ENCODE measurements around the gene NCEH1. TPM values are rescaled to one million over a fixed set of nuclear protein-coding genes. Genes with fewer than 3 reads are reported as not detected.

NCEH1 gene
- total RNA-seq, 5 donors from 2014 or later (not counting 1 experiment from before 2014, with no cell fraction given) = 2.4 to 3.8 (median 3.5) TPM

DNA sequence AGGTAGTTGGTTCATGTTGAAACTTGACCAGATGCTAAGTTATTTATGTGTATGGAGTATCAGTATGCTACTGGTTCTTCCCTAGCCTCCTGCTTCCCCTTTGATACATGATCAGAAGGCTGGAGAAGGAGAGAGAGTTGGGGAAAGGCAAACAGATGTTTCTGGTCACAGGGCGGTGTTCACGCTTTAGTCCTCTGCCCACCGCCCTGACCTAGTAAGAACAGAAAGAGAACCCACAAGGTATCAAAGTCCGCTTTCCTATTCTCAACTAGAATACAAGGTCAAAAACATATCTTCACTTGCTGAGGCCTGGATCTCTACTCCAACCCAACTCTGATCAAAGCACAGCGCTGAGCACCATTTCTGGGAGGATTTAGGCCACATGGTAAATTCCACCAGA lies 55.5 kb downstream of the NCEH1 start:
- no peak for DNase-seq
- CTCF ChIA-PET = no interaction called here

DNA sequence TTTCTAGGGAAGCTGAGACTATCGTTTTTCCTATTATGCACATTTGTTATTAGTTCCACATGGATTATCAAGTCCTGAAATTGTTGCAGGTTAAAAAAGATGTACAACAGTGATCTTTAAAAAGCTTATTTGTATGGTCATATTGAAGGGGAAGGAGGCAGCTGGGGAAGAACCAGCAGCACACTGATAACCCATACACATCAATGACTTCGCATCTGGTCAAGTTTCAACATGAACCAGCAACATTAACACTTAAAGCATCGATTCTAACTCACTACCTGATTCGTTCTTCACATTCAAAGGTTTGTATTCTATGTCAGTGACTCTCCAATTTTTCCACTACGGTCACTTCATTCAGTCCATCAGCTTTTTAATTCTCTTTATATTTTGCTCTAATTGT lies 56.4 kb downstream of the NCEH1 start:
- H3K9me3 Mint-ChIP-seq = no peaks in the 10 kb centered on the region
- Histone ChIP-seq H3K27ac (ENCODE audit: low read length) (no peak overlapping the region), H3K4me1 (ENCODE audit: control insufficient read depth in 1 of 2, extremely low read depth in 1 of 2, insufficient read depth in 2 of 2, low read length in 2 of 2) (no peaks in the 10 kb centered on the region), H3K36me3 (ENCODE audit: control insufficient read depth in 2 of 2, extremely low read depth in 1 of 2, insufficient read depth in 1 of 2, low read length in 1 of 2) (no peaks in the 10 kb centered on the region), H3K4me3 (ENCODE audit: control insufficient read depth in 1 of 2, extremely low read depth in 1 of 2, low read length in 1 of 2) (no peak overlapping the region), H3K9me3 (no peaks in the 10 kb centered on the region), H3K27me3 (replicated peaks in 1 of 2; ENCODE audit: control insufficient read depth in 2 of 2, extremely low read depth in 1 of 2, insufficient read depth in 2 of 2, low read length in 1 of 2) (no peaks in the 10 kb centered on the region)
- ATAC-seq (replicated peaks in 1 of 4) (no peak), DNase-seq (no peak)
- ChIA-PET CTCF (interaction anchor here in 1 of 2 donors (0.6 to 1.0 kb wide), 2 partner anchors 14 to 173 kb away, joined by 3 to 5 read pairs; no protein-coding TSS in a partner anchor), POLR2A (interaction anchor here in 1 of 2 donors (0.5 kb wide), 1 partner anchor 105 kb away, joined by 3 read pairs; no protein-coding TSS in a partner anchor)
- H3K4me3 Mint-ChIP-seq = no peak overlapping the region
- H3K27ac Mint-ChIP-seq = no peak overlapping the region
- WGBS (ENCODE audit: insufficient coverage) = no CpG with 5 or more reads among the region's 5 CpGs
- peaks cover 0 to 5% (median 0%) of the 10 kb centered on the region in 3 donors for H3K4me1 Mint-ChIP-seq
- no peaks in the 10 kb centered on the region for H3K27me3 Mint-ChIP-seq
- H3K36me3 Mint-ChIP-seq = peaks cover 4% of the 10 kb centered on the region

More for the DNA sequence above, 55.5 kb downstream of the NCEH1 start:
- H3K4me1 ChIP-seq (ENCODE audit: control insufficient read depth in 1 of 2, extremely low read depth in 1 of 2, insufficient read depth in 2 of 2, low read length in 2 of 2) = no peaks in the 10 kb centered on the region
- no peaks in the 10 kb centered on the region for H3K27me3 Mint-ChIP-seq
- ATAC-seq (replicated peaks in 1 of 4) = no peak
- no peaks in the 10 kb centered on the region for H3K27me3 ChIP-seq (replicated peaks in 1 of 2; ENCODE audit: control insufficient read depth in 2 of 2, extremely low read depth in 1 of 2, insufficient read depth in 2 of 2, low read length in 1 of 2)
- no peaks in the 10 kb centered on the region for H3K36me3 ChIP-seq (ENCODE audit: control insufficient read depth in 2 of 2, extremely low read depth in 1 of 2, insufficient read depth in 1 of 2, low read length in 1 of 2)
- H3K9me3 ChIP-seq = no peaks in the 10 kb centered on the region
- no peaks in the 10 kb centered on the region for H3K9me3 Mint-ChIP-seq
- WGBS (ENCODE audit: insufficient coverage) = no CpG with 5 or more reads among the region's 5 CpGs
- H3K4me1 Mint-ChIP-seq = peaks cover 1 to 9% (median 3%) of the 10 kb centered on the region in 3 donors
- H3K27ac ChIP-seq (ENCODE audit: low read length) = no peak overlapping the region
- no peak overlapping the region for H3K27ac Mint-ChIP-seq
- no peak overlapping the region for H3K4me3 ChIP-seq (ENCODE audit: control insufficient read depth in 1 of 2, extremely low read depth in 1 of 2, low read length in 1 of 2)
- H3K4me3 Mint-ChIP-seq = no peak overlapping the region
- POLR2A ChIA-PET = no interaction called here
- peaks cover 4% of the 10 kb centered on the region for H3K36me3 Mint-ChIP-seq

GRCh38 chr3:172653004-172653572 lies 57.8 kb downstream of the NCEH1 start:
- Mint-ChIP-seq H3K9me3 (no peaks in the 10 kb centered on the region), H3K4me1 (no peaks in the 10 kb centered on the region), H3K4me3 (no peak overlapping the region), H3K27ac (no peak overlapping the region), H3K36me3 (peaks cover 4% of the 10 kb centered on the region), H3K27me3 (no peaks in the 10 kb centered on the region)
- POLR2A ChIA-PET = interaction anchor here in 1 of 2 donors (0.7 kb wide), 1 partner anchor 284 kb away, joined by 3 read pairs; no protein-coding TSS in a partner anchor
- Histone ChIP-seq H3K9me3 (no peaks in the 10 kb centered on the region), H3K27ac (ENCODE audit: low read length) (no peak overlapping the region), H3K27me3 (replicated peaks in 1 of 2; ENCODE audit: control insufficient read depth in 2 of 2, extremely low read depth in 1 of 2, insufficient read depth in 2 of 2, low read length in 1 of 2) (no peaks in the 10 kb centered on the region), H3K4me1 (ENCODE audit: control insufficient read depth in 1 of 2, extremely low read depth in 1 of 2, insufficient read depth in 2 of 2, low read length in 2 of 2) (no peaks in the 10 kb centered on the region), H3K36me3 (ENCODE audit: control insufficient read depth in 2 of 2, extremely low read depth in 1 of 2, insufficient read depth in 1 of 2, low read length in 1 of 2) (peaks cover 0 to 3% of the 10 kb centered on the region in 2 donors), H3K4me3 (ENCODE audit: control insufficient read depth in 1 of 2, extremely low read depth in 1 of 2, low read length in 1 of 2) (no peak overlapping the region)
- CTCF ChIA-PET = interaction anchor here (0.6 to 0.9 kb wide), 2 partner anchors 13 to 31 kb away, joined by 3 read pairs; no protein-coding TSS in a partner anchor
- DNase-seq (no peak), ATAC-seq (replicated peaks in 1 of 4) (no peak)
- WGBS (ENCODE audit: insufficient coverage) = no CpG with 5 or more reads among the region's 2 CpGs

- no peak overlapping the region for H3K4me3 Mint-ChIP-seq
- Histone ChIP-seq H3K9me3 (no peaks in the 10 kb centered on the region), H3K36me3 (ENCODE audit: control insufficient read depth in 2 of 2, extremely low read depth in 1 of 2, insufficient read depth in 1 of 2, low read length in 1 of 2) (peaks cover 0 to 3% of the 10 kb centered on the region in 2 donors), H3K27ac (ENCODE audit: low read length) (no peak overlapping the region), H3K4me1 (ENCODE audit: control insufficient read depth in 1 of 2, extremely low read depth in 1 of 2, insufficient read depth in 2 of 2, low read length in 2 of 2) (no peaks in the 10 kb centered on the region), H3K27me3 (replicated peaks in 1 of 2; ENCODE audit: control insufficient read depth in 2 of 2, extremely low read depth in 1 of 2, insufficient read depth in 2 of 2, low read length in 1 of 2) (no peaks in the 10 kb centered on the region), H3K4me3 (ENCODE audit: control insufficient read depth in 1 of 2, extremely low read depth in 1 of 2, low read length in 1 of 2) (no peak overlapping the region)
- H3K9me3 Mint-ChIP-seq = no peaks in the 10 kb centered on the region
- ChIA-PET CTCF (interaction anchor here (0.6 to 0.9 kb wide), 3 partner anchors 14 to 221 kb away, joined by 3 to 4 read pairs (median 3); no protein-coding TSS in a partner anchor), POLR2A (no interaction called here)
- H3K4me1 Mint-ChIP-seq = no peaks in the 10 kb centered on the region
- peaks cover 11% of the 10 kb centered on the region for H3K36me3 Mint-ChIP-seq
- ATAC-seq (replicated peaks in 1 of 4) (no peak), DNase-seq (no peak)
- H3K27me3 Mint-ChIP-seq = no peaks in the 10 kb centered on the region
- WGBS (ENCODE audit: insufficient coverage) = no CpG with 5 or more reads among the region's 1 CpG
- H3K27ac Mint-ChIP-seq = no peak overlapping the region
Measured at GRCh38 chr3:172651936-172652625, 58.8 kb downstream of the NCEH1 start.

DNA sequence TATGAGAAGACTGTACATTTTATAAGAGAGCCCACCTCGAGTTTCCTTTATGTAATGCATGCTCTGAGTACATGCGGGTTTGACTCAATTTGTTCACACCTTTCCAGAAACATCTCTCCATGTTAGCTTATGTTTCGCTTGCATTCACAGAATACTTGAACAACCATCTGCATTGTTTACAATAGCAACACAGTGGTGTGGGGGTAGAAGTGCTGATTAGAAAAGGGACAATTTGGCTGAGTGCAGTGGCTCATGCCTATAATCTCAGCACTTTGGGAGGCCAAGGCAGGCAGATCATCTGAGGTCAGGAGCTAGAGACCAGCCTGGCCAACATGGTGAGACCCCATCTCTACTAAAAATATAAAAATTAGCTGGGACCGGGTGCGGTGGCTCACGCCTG lies 60.9 kb downstream of the NCEH1 start:
- WGBS (ENCODE audit: insufficient coverage) = no CpG with 5 or more reads among the region's 6 CpGs

DNA sequence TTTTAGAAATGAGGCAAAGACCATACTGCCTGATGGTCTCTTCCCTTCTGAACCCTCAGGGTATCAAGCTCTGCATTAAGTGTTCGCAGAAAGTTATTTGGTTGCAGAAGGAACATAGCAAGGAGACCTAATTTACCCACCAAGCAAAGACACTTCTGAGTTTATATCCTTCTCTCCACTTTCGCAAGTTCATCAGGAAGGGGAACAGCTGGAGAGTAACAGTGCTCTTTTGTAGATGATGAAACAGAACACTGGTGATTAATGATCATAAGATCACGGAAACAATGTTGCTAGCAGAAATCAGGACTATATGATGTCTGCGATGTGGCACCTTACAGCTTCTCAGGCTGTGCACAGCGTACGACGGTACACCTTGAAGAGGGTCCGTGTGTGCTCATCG lies 62.1 kb downstream of the NCEH1 start:
- no peaks in the 10 kb centered on the region for H3K4me1 Mint-ChIP-seq
- no peaks in the 10 kb centered on the region for H3K9me3 Mint-ChIP-seq
- H3K27ac Mint-ChIP-seq = no peak overlapping the region
- ATAC-seq (replicated peaks in 1 of 4) (no peak), DNase-seq (no peak)
- no peak overlapping the region for H3K4me3 Mint-ChIP-seq
- Histone ChIP-seq H3K4me3 (ENCODE audit: control insufficient read depth in 1 of 2, extremely low read depth in 1 of 2, low read length in 1 of 2) (no peak overlapping the region), H3K36me3 (ENCODE audit: control insufficient read depth in 2 of 2, extremely low read depth in 1 of 2, insufficient read depth in 1 of 2, low read length in 1 of 2) (peaks cover 0 to 4% of the 10 kb centered on the region in 2 donors), H3K27ac (ENCODE audit: low read length) (no peak overlapping the region), H3K9me3 (no peaks in the 10 kb centered on the region), H3K27me3 (replicated peaks in 1 of 2; ENCODE audit: control insufficient read depth in 2 of 2, extremely low read depth in 1 of 2, insufficient read depth in 2 of 2, low read length in 1 of 2) (no peaks in the 10 kb centered on the region), H3K4me1 (ENCODE audit: control insufficient read depth in 1 of 2, extremely low read depth in 1 of 2, insufficient read depth in 2 of 2, low read length in 2 of 2) (no peaks in the 10 kb centered on the region)
- H3K27me3 Mint-ChIP-seq = no peaks in the 10 kb centered on the region
- POLR2A ChIA-PET = no interaction called here
- WGBS (ENCODE audit: insufficient coverage) = 100% methylated on average over 1 of the region's 9 CpGs
- CTCF ChIA-PET = interaction anchor here (0.9 to 1.9 kb wide), 2 partner anchors 10 to 18 kb away, joined by 4 to 7 read pairs; no protein-coding TSS in a partner anchor
- peaks cover 13% of the 10 kb centered on the region for H3K36me3 Mint-ChIP-seq

More for the DNA sequence above, 60.9 kb downstream of the NCEH1 start:
- no peaks in the 10 kb centered on the region for H3K9me3 ChIP-seq
- Mint-ChIP-seq H3K36me3 (peaks cover 11% of the 10 kb centered on the region), H3K9me3 (no peaks in the 10 kb centered on the region), H3K27me3 (no peaks in the 10 kb centered on the region), H3K27ac (no peak overlapping the region), H3K4me1 (no peaks in the 10 kb centered on the region), H3K4me3 (no peak overlapping the region)
- no peak overlapping the region for H3K27ac ChIP-seq (ENCODE audit: low read length)
- no peaks in the 10 kb centered on the region for H3K4me1 ChIP-seq (ENCODE audit: control insufficient read depth in 1 of 2, extremely low read depth in 1 of 2, insufficient read depth in 2 of 2, low read length in 2 of 2)
- ChIA-PET CTCF (interaction anchor here (0.7 to 1.9 kb wide), 2 partner anchors 17 to 235 kb away, joined by 3 to 7 read pairs; no protein-coding TSS in a partner anchor), POLR2A (no interaction called here)
- DNase-seq (no peak), ATAC-seq (replicated peaks in 1 of 4) (no peak)
- peaks cover 0 to 3% of the 10 kb centered on the region in 2 donors for H3K36me3 ChIP-seq (ENCODE audit: control insufficient read depth in 2 of 2, extremely low read depth in 1 of 2, insufficient read depth in 1 of 2, low read length in 1 of 2)
- H3K27me3 ChIP-seq (replicated peaks in 1 of 2; ENCODE audit: control insufficient read depth in 2 of 2, extremely low read depth in 1 of 2, insufficient read depth in 2 of 2, low read length in 1 of 2) = no peaks in the 10 kb centered on the region
- H3K4me3 ChIP-seq (ENCODE audit: control insufficient read depth in 1 of 2, extremely low read depth in 1 of 2, low read length in 1 of 2) = no peak overlapping the region
